ENCODE data around the gene BMX. TPM values are rescaled to one million over a fixed set of nuclear protein-coding genes. Genes with fewer than 3 reads are reported as not detected.

Gene BMX
- total RNA-seq, 2 donors from 2014 or later, result 2.2 to 3.1 TPM

DNA sequence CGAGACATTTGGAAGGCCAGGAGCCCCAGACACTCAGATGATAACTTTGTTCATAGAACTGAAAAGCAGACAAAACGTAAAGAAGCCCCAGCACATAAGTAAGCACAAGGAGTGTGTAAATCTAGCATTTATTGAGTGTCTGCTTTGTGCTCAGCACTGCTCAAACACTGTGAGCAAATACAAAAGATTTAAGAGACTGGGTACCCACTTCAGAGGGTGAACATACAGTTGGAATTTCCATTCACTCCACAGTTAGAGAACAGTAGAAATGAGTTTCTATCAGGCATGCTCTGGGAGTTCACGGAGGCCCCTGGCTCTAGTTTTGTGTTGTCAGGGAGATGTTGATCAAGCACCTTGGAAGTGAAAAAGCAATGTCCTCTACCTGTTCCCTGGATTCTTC, 60.3 kb downstream of the BMX start:
- ATAC-seq (no peak), DNase-seq (no peak)
- intact Hi-C loops (cut with DNase I, micrococcal nuclease), result loop anchor here in 1 of 2 donors (10.0 kb wide), 1 partner anchor 216 kb away; no protein-coding TSS in a partner anchor

DNA sequence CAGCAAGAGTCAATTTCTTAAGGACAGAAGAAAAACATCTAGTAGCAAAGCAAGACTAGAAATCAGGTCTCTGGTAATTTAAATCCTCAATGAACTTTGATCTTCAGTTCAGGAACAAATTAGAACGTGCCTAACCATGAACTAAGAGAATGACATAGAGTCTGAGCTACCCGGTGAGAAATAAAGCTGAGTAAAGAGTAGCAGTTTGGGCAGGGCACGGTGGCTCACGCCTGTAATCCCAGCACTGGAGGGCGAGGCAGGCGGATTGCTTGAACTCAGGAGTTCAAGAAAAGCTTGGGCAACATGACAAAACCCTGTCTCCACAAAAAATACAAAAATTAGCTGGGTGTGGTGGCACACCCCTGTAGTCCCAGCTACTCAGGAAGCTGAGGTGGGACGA, 62.4 kb downstream of the BMX start:
- intact Hi-C loops (cut with DNase I, micrococcal nuclease), result loop anchor here in 1 of 2 donors (10.0 kb wide), 1 partner anchor 218 kb away; no protein-coding TSS in a partner anchor
- DNase-seq, result peak; percentile 30 to 37
- peak; percentile 85 for ATAC-seq

DNA sequence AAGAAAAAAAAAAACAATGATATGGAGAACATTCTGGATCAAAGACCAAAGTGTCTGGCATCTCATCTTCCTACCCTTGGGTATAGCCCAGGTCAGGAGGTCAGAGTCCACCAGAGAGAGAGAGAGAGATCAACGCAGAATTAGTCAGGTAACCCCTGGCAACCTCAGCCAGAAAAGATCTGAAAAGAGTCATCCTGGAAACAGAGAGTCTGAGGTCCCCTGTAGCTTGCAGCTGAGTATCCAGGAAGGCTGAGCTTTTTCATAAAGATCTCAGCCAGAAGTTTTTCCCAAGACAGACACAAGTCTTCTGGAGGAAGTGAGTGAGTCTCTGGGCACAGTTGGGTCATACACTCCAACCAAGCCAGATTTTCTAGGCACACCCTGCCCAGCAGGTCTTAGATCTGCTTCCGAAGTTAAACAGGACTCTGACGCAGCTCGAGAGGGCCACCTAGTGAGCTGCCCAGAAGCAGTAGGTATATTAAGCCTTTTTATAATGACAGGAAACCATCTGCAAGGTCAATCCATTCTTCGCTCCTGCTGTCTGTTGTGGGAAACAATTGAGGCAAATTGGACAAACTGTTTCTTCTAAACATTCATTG, 64.5 kb downstream of the BMX start:
- ATAC-seq, result peak; percentile 92
- DNase-seq, result peak; percentile 40 to 71
- intact Hi-C loops (cut with DNase I, micrococcal nuclease), result loop anchor here in 1 of 2 donors (10.0 kb wide), 1 partner anchor 220 kb away; no protein-coding TSS in a partner anchor

DNA sequence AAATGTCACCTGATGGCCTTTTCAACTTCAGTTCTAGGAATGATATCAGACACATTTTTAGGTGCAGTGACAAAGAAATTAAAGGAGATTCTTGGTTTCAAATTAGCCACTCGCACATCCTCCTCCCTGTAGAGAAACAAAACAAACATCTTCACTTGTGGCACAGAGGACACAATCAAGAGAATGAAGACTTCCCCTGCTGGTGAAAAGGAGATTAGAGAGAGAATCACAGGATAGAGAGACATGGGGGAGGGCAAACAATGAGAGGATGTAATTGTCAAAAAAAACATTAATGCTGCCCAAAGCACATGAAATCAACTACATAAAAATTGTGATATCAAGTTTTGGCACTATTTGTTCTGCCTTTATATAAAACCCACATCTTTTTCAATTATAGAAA, 65.6 kb downstream of the BMX start:
- ATAC-seq, result no peak
- intact Hi-C loops (cut with DNase I, micrococcal nuclease), result loop anchor here in 1 of 2 donors (10.0 kb wide), 1 partner anchor 221 kb away; no protein-coding TSS in a partner anchor
- DNase-seq, result no peak

DNA sequence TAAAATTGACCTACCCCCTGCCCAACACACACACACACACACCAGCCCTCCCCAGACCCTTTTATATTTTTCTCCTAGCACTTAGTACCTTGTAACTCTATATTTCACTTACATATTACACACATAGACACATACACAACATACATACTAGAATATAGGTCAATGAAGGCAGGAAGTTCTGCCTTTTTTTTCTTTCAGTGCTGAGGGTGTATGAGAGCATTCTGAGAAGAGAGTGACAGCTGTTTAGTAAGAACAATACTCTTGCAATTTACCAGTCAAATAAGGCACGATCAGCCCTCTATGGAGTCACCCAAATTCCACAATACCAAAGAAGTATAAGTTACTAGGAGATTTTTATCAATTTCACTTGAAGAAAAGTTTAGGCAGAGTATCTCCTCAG, 66.7 kb downstream of the BMX start:
- ATAC-seq (no peak), DNase-seq (no peak)
- intact Hi-C loops (cut with DNase I, micrococcal nuclease), result loop anchor here in 1 of 2 donors (10.0 kb wide), 1 partner anchor 222 kb away; no protein-coding TSS in a partner anchor

DNA sequence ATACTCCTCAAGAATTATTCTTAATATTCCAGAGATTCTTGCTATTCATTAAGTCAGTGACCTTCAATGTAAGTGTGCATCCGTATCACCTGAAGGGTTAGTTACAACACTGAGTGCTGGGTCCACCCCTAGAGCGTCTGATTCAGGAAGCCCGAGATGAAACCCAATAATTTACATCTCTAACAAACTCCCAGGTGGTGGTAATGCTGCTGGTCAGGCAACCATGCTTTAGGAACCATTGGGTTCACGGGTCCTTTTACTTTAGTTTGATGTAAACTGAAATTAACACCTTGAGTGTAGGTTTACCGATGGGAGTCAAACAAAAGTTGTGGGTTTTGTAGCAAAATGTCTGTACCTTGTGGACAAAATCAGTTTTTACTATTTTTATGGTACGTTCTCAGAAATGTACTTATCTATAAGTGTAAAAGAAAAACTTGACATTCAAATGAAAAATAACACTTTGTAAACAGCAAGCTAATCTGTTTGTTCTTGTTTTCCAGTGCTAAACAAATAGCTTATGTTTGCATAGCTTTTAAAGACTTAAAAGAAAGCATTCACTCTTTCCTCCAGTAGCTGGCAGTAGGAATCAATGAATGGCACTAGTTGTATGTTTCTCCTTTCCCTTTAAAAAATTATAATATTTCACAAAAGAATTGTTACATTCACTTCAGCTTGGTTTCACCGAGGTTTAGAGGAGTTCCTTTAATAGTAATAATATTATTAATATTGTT, 67.4 kb downstream of the BMX start:
- ATAC-seq (no peak), DNase-seq (no peak)
- intact Hi-C loops (cut with DNase I, micrococcal nuclease), result loop anchor here in 1 of 2 donors (10.0 kb wide), 1 partner anchor 223 kb away; no protein-coding TSS in a partner anchor

DNA sequence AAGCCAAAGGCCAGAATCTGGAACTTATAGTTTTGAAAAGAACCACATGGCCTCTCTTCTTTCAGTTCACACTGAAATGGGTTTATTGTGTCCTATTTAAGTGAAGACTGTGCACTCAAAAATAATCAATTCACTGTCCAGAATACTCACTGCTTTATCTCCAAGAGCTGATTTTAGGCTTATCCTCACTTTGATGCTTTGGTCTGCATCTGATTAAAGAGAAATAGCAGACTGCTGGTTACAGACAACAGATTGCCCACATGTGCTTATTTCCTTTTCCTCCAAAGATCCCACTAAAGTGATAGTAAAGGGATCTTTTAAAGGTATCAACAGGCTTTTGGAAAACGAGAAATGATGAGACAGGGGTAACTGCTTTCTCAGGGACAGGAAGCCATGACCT, 69.5 kb downstream of the BMX start:
- DNase-seq (no peak), ATAC-seq (no peak)
- intact Hi-C loops (cut with DNase I, micrococcal nuclease), result no loop called here

DNA sequence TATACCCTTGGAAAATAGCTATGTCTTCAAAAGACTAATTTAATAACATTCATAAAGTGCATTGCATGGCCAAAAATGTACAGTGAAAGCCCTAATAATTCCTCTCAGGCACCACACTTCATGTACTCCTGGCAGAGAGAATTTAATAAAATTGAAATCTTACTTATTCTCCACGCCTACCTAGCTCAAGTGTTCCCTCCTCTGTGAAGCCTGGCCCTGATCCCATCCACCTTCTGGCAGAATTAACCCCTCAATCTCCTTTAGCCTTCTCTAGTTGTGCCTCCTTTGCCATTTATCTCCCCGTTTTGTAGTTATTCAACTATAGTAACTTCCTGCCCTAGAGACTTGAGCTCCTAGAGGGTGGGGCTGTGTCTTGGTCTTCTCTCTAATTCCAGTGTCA, 73.4 kb downstream of the BMX start:
- DNase-seq (no peak), ATAC-seq (no peak)
- intact Hi-C loops (cut with DNase I, micrococcal nuclease), result no loop called here

DNA sequence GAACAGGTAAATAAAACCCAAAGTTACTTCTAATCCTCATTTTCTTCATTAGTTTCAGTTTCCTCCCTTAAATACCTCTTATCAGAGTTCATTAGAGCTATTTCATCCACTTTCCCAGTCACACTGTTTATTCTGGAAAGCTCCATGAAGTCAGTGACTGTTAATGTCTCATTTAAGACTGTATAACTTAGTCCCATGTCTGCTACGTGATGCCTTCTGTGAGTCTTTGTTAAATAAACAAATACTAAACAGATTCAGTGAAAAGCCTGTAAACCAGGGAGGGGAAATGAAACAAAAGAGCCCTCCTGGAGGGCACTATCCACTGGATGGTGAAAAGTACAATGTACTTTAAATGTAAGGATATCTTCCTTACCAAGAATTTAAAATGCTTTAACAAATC, 75.4 kb downstream of the BMX start:
- no peak for ATAC-seq
- intact Hi-C loops (cut with DNase I, micrococcal nuclease), result no loop called here
- no peak for DNase-seq

DNA sequence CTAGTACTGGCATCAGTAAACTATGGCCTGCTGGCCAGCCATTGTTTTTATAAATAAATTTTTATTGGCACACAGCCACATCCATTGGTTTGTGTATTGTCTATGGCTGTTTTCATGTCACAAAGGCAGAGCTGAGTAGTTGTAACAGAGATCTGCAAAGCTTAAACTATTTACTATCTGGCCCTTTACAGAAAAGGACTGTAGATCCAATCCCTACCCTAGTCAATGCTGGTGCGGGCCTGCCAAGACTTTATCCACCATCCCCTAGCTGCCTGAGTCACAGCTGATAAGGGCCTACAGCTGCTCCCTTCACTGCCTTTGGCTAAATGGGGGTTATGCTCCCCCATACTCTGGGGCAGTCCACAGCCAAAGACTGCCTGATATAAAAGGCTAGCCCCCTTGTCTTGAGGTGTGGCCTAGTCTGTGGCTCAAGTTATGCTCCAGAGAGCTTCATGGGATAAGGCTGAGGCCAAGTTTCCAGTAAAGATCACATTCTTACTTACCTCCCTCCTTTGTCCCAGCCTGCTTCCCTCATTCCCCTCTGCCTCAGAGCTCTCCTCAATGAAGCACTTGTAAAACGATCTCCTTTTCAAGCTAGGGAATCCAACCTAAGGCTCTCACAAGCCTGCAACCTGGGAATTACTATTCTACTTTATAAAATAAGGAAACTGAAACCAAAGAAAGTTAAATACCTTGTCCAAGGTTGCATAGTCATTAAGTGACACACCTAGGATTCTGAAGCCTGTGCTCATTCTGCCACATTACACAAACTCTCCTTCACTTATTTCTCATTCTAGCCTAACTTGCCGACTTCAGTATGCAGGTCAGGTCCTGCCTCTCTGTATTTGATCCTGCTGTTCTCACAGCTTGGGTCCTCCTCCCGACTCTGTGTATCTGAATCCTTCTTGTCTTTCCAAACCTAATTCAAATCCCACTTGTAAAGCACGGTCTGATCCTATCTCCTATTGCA, 79.5 kb downstream of the BMX start:
- intact Hi-C loops (cut with DNase I, micrococcal nuclease), result no loop called here
- DNase-seq (no peak), ATAC-seq (peak; percentile 92)

DNA sequence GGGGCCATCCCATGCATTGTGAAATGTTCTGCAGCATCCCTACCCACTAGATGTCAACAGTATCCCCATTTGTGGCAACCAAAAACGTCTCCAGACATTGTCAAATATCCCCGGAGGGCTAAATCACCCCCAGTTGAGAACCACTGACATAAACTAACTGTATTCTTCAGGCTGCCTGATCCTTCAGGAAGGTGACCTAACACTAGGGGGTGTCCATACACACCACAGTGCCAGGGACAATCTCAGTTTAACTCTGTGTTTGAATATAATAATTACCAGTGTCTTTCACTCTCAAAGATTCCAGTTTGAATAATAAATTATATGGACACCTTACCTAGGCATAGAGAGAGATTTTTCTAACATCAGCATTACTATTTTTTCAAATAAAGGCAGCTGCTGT, 93.8 kb downstream of the BMX start:
- no peak for DNase-seq
- intact Hi-C loops (cut with DNase I, micrococcal nuclease), result no loop called here
- ATAC-seq, result no peak

DNA sequence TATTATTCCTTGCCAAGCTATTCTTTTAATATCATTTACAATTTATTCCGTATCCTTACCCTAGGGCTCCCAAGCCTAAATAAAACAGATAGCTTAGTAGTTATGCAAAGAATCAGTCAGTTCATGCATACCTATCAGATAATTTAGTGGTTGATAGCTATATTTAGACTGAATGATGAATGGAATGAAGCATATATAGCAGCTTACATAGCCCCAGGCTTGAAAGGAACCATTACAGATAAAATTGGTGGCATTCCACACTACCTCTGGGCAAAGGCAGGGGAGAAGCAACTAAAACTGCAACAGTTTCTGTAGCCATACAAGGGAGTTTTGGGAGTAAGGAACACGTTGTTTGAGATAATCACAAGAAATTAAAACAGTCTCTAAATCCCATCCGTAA, 97.4 kb downstream of the BMX start:
- DNase-seq, result no peak
- intact Hi-C loops (cut with DNase I, micrococcal nuclease), result no loop called here

DNA sequence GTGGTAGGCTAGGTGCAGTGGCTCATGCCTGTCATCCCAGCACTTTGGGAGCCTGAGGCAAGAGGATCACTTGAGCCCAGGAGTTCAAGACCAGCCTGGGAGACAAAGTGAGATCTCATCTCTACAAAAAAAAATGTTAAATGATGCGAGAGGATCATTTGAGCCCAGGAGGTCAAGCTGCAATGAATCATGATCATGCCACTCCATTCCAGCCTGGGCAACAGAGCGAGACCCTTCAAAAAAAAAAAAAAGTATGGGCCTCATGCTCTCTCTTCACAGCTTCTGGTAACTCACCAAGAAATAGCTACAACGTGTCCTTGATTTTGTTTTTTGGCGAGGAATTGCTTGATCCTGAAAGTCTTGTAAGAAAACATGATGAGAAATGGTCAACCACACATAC, 98.9 kb downstream of the BMX start:
- intact Hi-C loops (cut with DNase I, micrococcal nuclease), result no loop called here
- no peak for DNase-seq
- ATAC-seq, result no peak

More for the DNA sequence above, 97.4 kb downstream of the BMX start:
- no peak for ATAC-seq

DNA sequence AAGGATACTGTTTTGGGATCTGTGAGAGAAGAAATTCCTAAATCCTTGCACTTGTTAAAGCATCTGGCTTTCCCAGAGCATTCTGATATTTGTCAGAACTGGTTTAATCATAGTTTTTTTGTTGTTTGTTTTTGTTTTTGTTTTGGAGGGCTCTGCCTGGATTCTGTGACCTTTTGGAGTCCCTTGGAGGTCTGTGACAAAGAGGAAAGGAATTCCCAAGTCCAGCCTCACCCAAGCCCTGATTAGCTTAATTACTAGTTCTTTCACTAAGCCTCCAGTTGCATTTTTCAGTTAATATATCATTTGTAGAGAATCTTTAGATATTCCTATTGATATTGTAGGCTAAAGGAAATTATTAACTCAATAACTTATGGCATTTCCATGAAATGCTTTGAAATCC, 99.4 kb downstream of the BMX start:
- intact Hi-C loops (cut with DNase I, micrococcal nuclease), result no loop called here
- ATAC-seq, result peak; percentile 29
- no peak for DNase-seq

DNA sequence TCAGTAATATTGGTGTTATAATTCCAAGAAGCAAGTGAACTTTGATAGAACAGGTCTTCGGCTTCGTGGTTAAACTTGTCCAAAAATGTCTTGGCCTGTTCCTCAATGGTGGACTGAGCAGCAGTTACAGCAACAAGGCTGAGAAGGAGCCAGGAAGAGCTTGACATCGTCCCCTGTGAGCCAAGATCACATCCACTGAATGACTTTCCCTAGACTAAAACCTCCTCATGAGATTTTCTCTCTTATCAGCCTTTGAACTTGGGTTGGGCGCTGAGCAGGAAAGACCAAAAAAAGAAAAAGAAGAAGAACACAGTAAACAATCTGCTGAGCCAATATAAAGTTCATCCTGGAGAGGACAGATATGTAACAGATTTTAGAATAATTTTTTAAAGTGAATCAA, 100.1 kb downstream of the BMX start, which contains the start of gene ACE2:
Gene ACE2, minus strand, starts transcription at position 216 of the 400 bp plus-strand sequence. Its CDS starts 49 bp downstream, at position 167.
- DNase-seq, result no peak
- intact Hi-C loops (cut with DNase I, micrococcal nuclease), result no loop called here
- ATAC-seq, result peak; percentile 79

DNA sequence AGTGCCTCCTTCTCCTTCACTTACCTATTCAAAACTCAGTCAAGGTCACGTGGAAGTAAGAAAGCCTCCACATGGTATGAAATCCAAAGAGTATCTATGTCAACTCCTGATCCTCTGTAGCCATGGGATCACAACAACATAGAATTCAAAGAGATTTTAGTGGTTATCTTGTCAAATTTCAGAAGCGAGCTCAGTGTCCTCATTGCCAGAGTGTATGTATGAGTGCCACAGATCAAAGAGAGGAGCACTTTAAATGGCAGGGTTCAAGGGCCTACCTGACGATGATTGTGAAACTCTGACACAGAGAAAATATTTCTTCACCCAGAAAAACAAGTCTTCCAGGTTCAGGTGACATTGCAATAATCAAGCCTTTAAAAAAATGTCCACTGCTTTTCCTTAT, 101.3 kb downstream of the BMX start:
- intact Hi-C loops (cut with DNase I, micrococcal nuclease), result no loop called here
- ATAC-seq (no peak), DNase-seq (no peak)

DNA sequence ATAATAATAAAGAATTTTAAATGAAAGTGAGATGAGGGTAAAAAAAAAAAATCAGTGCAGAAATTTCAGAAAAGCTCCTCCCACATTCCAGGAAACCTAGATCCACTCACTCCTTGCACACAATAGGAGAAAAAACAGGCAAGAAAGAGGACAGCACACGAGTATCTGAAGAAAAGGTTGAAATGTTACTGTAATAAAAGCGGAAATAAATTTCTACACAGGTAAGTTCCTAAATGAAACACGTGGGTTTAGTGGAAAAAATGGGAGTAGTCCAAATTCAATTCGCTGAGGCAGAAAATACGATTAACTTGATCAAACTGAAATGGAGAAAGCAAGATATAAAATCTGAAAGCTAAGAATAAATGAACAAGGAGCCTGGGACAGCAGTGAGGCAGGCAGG, 102.2 kb downstream of the BMX start:
- ATAC-seq (no peak), DNase-seq (no peak)
- intact Hi-C loops (cut with DNase I, micrococcal nuclease), result no loop called here

DNA sequence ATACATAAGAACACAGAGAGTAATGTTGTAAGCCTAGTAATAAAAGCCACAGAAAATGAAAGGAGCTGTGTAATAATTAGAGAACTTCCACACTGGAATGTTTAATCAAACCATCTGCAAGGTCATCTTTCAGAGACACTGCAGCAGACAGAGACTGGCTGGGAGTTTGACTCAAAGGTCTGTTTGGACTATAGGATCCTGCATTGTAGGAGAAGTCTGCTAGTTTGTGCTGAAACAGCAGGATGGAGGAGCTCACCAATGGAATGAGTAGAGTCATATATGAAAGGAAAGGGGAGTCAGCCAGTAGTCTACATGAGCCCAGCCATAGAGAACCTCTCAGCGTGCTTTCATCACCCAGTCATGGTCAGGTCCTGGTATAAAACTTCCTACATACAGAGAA, 104.6 kb downstream of the BMX start:
- intact Hi-C loops (cut with DNase I, micrococcal nuclease), result no loop called here
- DNase-seq (no peak), ATAC-seq (peak; percentile 41)

All from left colon (tissue), 2 donors.